K562 (cell line): Measurements from ENCODE around the gene TRIOBP. TPM values are rescaled to one million over a fixed set of nuclear protein-coding genes. Genes with fewer than 3 reads are reported as not detected.

ENCODE experiments used
- ARID1B ChIP-seq: fragments of 450-650 bp; IDR thresholded peaks from 2 replicates; pipeline ENCODE4 v1.6.1; 2016; ENCODE audit warnings: antibody characterized with exemption, mild to moderate bottlenecking, inconsistent platforms
- BMI1 ChIP-seq: fragments of 150-350 bp; IDR thresholded peaks from 2 replicates; pipeline ENCODE4 v1.6.1; 2014; ENCODE audit warnings: low read length
- CBX1 ChIP-seq: sonication (generic); IDR thresholded peaks from 2 replicates; pipeline ENCODE4 v1.6.1; 2016; ENCODE audit warnings: antibody characterized with exemption, low read depth, mild to moderate bottlenecking
- CBX8 ChIP-seq: fragments of 200-600 bp; sonication (generic); IDR thresholded peaks from 2 replicates; pipeline ENCODE4 v1.6.1; 2012; ENCODE audit warnings: borderline replicate concordance, mixed run types, low read depth, mild to moderate bottlenecking, moderate library complexity, mixed read lengths, low read length, control low read depth, inconsistent platforms; ENCODE audit not compliant: poor library complexity, severe bottlenecking; ENCODE audit errors: extremely low read depth
- CHD1 ChIP-seq: fragments of 200-600 bp; sonication (generic); IDR thresholded peaks from one replicate; pipeline ENCODE4 v1.6.1; 2012; ENCODE audit warnings: mild to moderate bottlenecking, moderate library complexity, low read length, inconsistent platforms
- CHD4 ChIP-seq: fragments of 200-600 bp; sonication (generic); IDR thresholded peaks from 3 replicates; pipeline ENCODE4 v1.6.1; 2012; ENCODE audit warnings: low read depth, mild to moderate bottlenecking, mixed read lengths, low read length, inconsistent platforms; ENCODE audit not compliant: insufficient read depth, insufficient replicate concordance, poor library complexity, severe bottlenecking
- E2F6 ChIP-seq, 2 experiments: IDR thresholded peaks; 2 replicates each; pipeline ENCODE4 v1.6.1; 2011; ENCODE audit warnings: borderline replicate concordance in 1 of 2, control low read depth in 1 of 2, low read depth in 1 of 2, low read length in 1 of 2, mild to moderate bottlenecking in 1 of 2, mixed read lengths in 1 of 2, moderate library complexity in 1 of 2; ENCODE audit not compliant: insufficient read depth in 1 of 2, insufficient read length in 1 of 2, poor library complexity in 1 of 2, severe bottlenecking in 1 of 2; ENCODE audit errors: extremely low read depth in 1 of 2
- KAT7 ChIP-seq: sonication (generic); formaldehyde crosslinking; IDR thresholded peaks from 2 replicates; pipeline ENCODE4 v1.8.0; 2022; ENCODE audit warnings: missing genetic modification reagents, mild to moderate bottlenecking, borderline replicate concordance
- PTTG1 ChIP-seq: fragments of 450-650 bp; IDR thresholded peaks from 2 replicates; pipeline ENCODE4 v1.6.1; 2016; ENCODE audit warnings: low read depth, mild to moderate bottlenecking, missing genetic modification characterization, missing compliant biosample characterization
- SPI1 ChIP-seq: IDR thresholded peaks from 2 replicates; pipeline ENCODE4 v1.6.1; 2011; ENCODE audit warnings: low read depth, low read length, control low read depth, borderline replicate concordance
- SRSF1 ChIP-seq: fragments of 200-400 bp; formaldehyde crosslinking; IDR thresholded peaks from 2 replicates; pipeline ENCODE4 v1.6.1; 2017; ENCODE audit warnings: mild to moderate bottlenecking, low read depth, low read length, moderate library complexity
- SRSF9 ChIP-seq: fragments of 200-400 bp; formaldehyde crosslinking; IDR thresholded peaks from 2 replicates; pipeline ENCODE4 v1.6.1; 2017; ENCODE audit warnings: low read depth, low read length, borderline replicate concordance
- ZNF253 ChIP-seq: fragments of 250-450 bp; sonication (Bioruptor Pico); conservative IDR thresholded peaks from 2 replicates; pipeline ENCODE4 v1.6.1; 2021; ENCODE audit warnings: mild to moderate bottlenecking
- ZNF592 ChIP-seq: fragments of 450-650 bp; IDR thresholded peaks from 2 replicates; pipeline ENCODE4 v1.6.1; 2017; ENCODE audit warnings: antibody characterized with exemption, mild to moderate bottlenecking
- ZNF785 ChIP-seq: fragments of 250-450 bp; sonication (Bioruptor Pico); IDR thresholded peaks from 2 replicates; pipeline ENCODE4 v1.4.0; 2020; ENCODE audit warnings: mild to moderate bottlenecking
- polyA plus RNA-seq, 8 experiments: library from polyadenylated mRNA; depleted of rRNA in 4 of 8; stranded (reverse) in 5 of 8; unstranded in 3 of 8; fragments of >200 nt; fragmentation: Nextera tagmentation in 2 of 8; fragmentation: Illumina TruSeq in 1 of 8; extraction: Ambion mirVana in 2 of 8; extraction: Trizol in 1 of 8; gene quantifications; 2 replicates each; pipeline versions ENCODE4 v1.2.1 to v1.2.3, GENCODE V29; 2011 to 2014; ENCODE audit warnings: inconsistent platforms in 1 of 8, missing spikeins in 1 of 8
- total RNA-seq, 7 experiments: library from RNA; depleted of rRNA in 6 of 7; stranded (reverse); fragments of >200 nt in 6 of 7; fragmentation: Illumina TruSeq in 2 of 7; extraction: Trizol in 2 of 7; gene quantifications; 2 replicates each; pipeline versions ENCODE4 v1.2.1 to v1.2.3, GENCODE V29; 2011 to 2021; ENCODE audit warnings: low replicate concordance in 1 of 7
- TF ChIP-seq, protein P1 (sequence below): conservative IDR thresholded peaks from 2 replicates; pipeline ENCODE4 v1.6.1; 2011; ENCODE audit warnings: low read depth, mild to moderate bottlenecking, low read length; ENCODE audit not compliant: control insufficient read depth
- TF ChIP-seq, protein P2 (sequence below), 2 experiments: fragments of 450-650 bp in 1 of 2; sonication (generic) in 1 of 2; formaldehyde crosslinking in 1 of 2; IDR thresholded peaks in 1 of 2; conservative IDR thresholded peaks in 1 of 2; 2 replicates each; pipeline versions ENCODE4 v1.6.1 to v1.8.1; 2016 to 2023; ENCODE audit warnings: mild to moderate bottlenecking in 2 of 2, moderate library complexity in 2 of 2, inconsistent platforms in 1 of 2, missing genetic modification reagents in 1 of 2
- TF ChIP-seq, protein P3 (sequence below): IDR thresholded peaks from 2 replicates; pipeline ENCODE4 v1.6.1; 2011; ENCODE audit not compliant: insufficient read length; ENCODE audit errors: extremely low read depth

TRIOBP gene
- total and polyA plus RNA-seq, 9 of the 15 experiments (the other 6 are each of a cell fraction or from before 2014, with no cell fraction given), result 0.24 to 13.8 (median 5.5) TPM

- TF ChIP-seq, protein P1, sequence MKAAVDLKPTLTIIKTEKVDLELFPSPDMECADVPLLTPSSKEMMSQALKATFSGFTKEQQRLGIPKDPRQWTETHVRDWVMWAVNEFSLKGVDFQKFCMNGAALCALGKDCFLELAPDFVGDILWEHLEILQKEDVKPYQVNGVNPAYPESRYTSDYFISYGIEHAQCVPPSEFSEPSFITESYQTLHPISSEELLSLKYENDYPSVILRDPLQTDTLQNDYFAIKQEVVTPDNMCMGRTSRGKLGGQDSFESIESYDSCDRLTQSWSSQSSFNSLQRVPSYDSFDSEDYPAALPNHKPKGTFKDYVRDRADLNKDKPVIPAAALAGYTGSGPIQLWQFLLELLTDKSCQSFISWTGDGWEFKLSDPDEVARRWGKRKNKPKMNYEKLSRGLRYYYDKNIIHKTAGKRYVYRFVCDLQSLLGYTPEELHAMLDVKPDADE, result no peak
- TF ChIP-seq ARID1B (peak; percentile 82), E2F6 (IDR thresholded peaks at IDR 0.05; ENCODE audit: borderline replicate concordance in 1 of 2, extremely low read depth in 1 of 2, insufficient read depth in 1 of 2, insufficient read length in 1 of 2, low read depth in 1 of 2, low read length in 1 of 2, poor library complexity in 1 of 2, severe bottlenecking in 1 of 2) (no peak), SPI1 (no peak), CBX8 (no peak), BMI1 (no peak), ZNF592 (peak; percentile 61; the same call in 1 of the 2 replicates), ZNF253 (CRISPR knock-in tag) (no peak), KAT7 (CRISPR knock-in tag) (no peak), PTTG1 (tag) (no peak), CHD1 (no peak), SRSF1 (no peak), CBX1 (no peak), ZNF785 (CRISPR knock-in tag) (no peak), SRSF9 (no peak), CHD4 (no peak)
- TF ChIP-seq, protein P2, sequence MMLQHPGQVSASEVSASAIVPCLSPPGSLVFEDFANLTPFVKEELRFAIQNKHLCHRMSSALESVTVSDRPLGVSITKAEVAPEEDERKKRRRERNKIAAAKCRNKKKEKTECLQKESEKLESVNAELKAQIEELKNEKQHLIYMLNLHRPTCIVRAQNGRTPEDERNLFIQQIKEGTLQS (IDR thresholded peaks at IDR 0.05), result peak; percentile 64; the same call in 1 of the 2 replicates
- TF ChIP-seq, protein P2 (CRISPR knock-in tag; conservative IDR thresholded peaks at IDR 0.05), result no peak
- TF ChIP-seq, protein P3, sequence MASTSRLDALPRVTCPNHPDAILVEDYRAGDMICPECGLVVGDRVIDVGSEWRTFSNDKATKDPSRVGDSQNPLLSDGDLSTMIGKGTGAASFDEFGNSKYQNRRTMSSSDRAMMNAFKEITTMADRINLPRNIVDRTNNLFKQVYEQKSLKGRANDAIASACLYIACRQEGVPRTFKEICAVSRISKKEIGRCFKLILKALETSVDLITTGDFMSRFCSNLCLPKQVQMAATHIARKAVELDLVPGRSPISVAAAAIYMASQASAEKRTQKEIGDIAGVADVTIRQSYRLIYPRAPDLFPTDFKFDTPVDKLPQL, result no peak
These were observed 65.6 kb downstream of the TRIOBP start (continued) for GRCh38 chr22:37762389-37762836.
